GM18507 (cell line): ENCODE data around the gene TEX2.
"Not testable (repeated sequence)": the region's sequence is repeated elsewhere in the genome, so short reads cannot be mapped to it uniquely, and the experiment has no call there.

Source experiments
- DNase-seq: peaks from one replicate; pipeline ENCODE4 v3.0.0; 2011; ENCODE audit warnings: low read depth; ENCODE audit not compliant: insufficient read length; ENCODE audit errors: extremely low spot score
- FAIRE-seq: peaks from 2 replicates; lab custom pipeline; 2011; peaks lifted over from hg19 to GRCh38; lab: Jason Lieb, UNC

Gene TEX2

GRCh38 chr17:64167666-64168065, 95.4 kb downstream of the TEX2 start:
- not testable (repeated sequence) for DNase-seq, FAIRE-seq

- FAIRE-seq (no peak), DNase-seq (no peak)
Measured at GRCh38 chr17:64166876-64167275, 96.2 kb downstream of the TEX2 start.

- FAIRE-seq (no peak), DNase-seq (no peak)
Measured at GRCh38 chr17:64165347-64165746, 97.7 kb downstream of the TEX2 start.

GRCh38 chr17:64164596-64165285, 98.3 kb downstream of the TEX2 start:
- no peak for FAIRE-seq
- no peak for DNase-seq

GRCh38 chr17:64163468-64163867, 99.6 kb downstream of the TEX2 start:
- FAIRE-seq: no peak
- no peak for DNase-seq

GRCh38 chr17:64162554-64162953, 100.5 kb downstream of the TEX2 start:
- DNase-seq (no peak), FAIRE-seq (no peak)

- FAIRE-seq: no peak
- no peak for DNase-seq
Measured at GRCh38 chr17:64161380-64162176, 101.5 kb downstream of the TEX2 start.

- no peak for FAIRE-seq
- DNase-seq: no peak
Measured at GRCh38 chr17:64160378-64160777, 102.7 kb downstream of the TEX2 start.

GRCh38 chr17:64158831-64159590, 104.0 kb downstream of the TEX2 start:
- no peak for FAIRE-seq
- no peak for DNase-seq

GRCh38 chr17:64158406-64158805, 104.7 kb downstream of the TEX2 start:
- FAIRE-seq (no peak), DNase-seq (no peak)

- FAIRE-seq: no peak
Measured at GRCh38 chr17:64157669-64158180, 105.3 kb downstream of the TEX2 start.

GRCh38 chr17:64156670-64157069, 106.4 kb downstream of the TEX2 start:
- DNase-seq: no peak
- no peak for FAIRE-seq

More at GRCh38 chr17:64157669-64158180, 105.3 kb downstream of the TEX2 start:
- DNase-seq: no peak

GRCh38 chr17:64155751-64156544, 107.1 kb downstream of the TEX2 start:
- no peak for DNase-seq
- no peak for FAIRE-seq

- no peak for DNase-seq
- FAIRE-seq: no peak
Measured at GRCh38 chr17:64155129-64155528, 107.9 kb downstream of the TEX2 start.

- FAIRE-seq: no peak
- no peak for DNase-seq
Measured at GRCh38 chr17:64154717-64155116, 108.3 kb downstream of the TEX2 start.

GRCh38 chr17:64154313-64154695, 108.8 kb downstream of the TEX2 start:
- FAIRE-seq (no peak), DNase-seq (no peak)

- DNase-seq (no peak), FAIRE-seq (no peak)
Measured at GRCh38 chr17:64153565-64154312, 109.3 kb downstream of the TEX2 start.

- DNase-seq (no peak), FAIRE-seq (no peak)
Measured at GRCh38 chr17:64152428-64153125, 110.5 kb downstream of the TEX2 start.
